Neuronal stem cell (in vitro differentiated cells): ENCODE results near the gene CAMK4.

Source experiments
- DNase-seq: peaks from one replicate; pipeline ENCODE4 v3.0.0-alpha.2; 2013; ENCODE audit warnings: low spot score
- H2AFZ ChIP-seq: one replicate; pipeline ENCODE4 v1.6.1; 2013; ENCODE audit warnings: mild to moderate bottlenecking, low read length, inconsistent platforms
- H2AK5ac ChIP-seq: 2 replicates; pipeline ENCODE4 v1.6.1; 2013; ENCODE audit warnings: low read depth, mild to moderate bottlenecking, inconsistent platforms, low read length, moderate library complexity, mixed read lengths
- H2BK120ac ChIP-seq: 2 replicates; pipeline ENCODE4 v1.6.1; 2013; ENCODE audit warnings: low read depth, mild to moderate bottlenecking, inconsistent platforms, low read length, moderate library complexity, mixed read lengths
- H2BK12ac ChIP-seq: one replicate; pipeline ENCODE4 v1.6.1; 2013; ENCODE audit warnings: low read length, inconsistent platforms
- H2BK15ac ChIP-seq: 2 replicates; pipeline ENCODE4 v1.6.1; 2013; ENCODE audit warnings: mild to moderate bottlenecking, low read length, inconsistent platforms, mixed read lengths
- H2BK5ac ChIP-seq: one replicate; pipeline ENCODE4 v1.6.1; 2013; ENCODE audit warnings: inconsistent platforms, mild to moderate bottlenecking, low read length, moderate library complexity
- H3K14ac ChIP-seq: one replicate; pipeline ENCODE4 v1.6.1; 2013; ENCODE audit warnings: low read length, inconsistent platforms
- H3K18ac ChIP-seq: 2 replicates; pipeline ENCODE4 v1.6.1; 2013; ENCODE audit warnings: low read length, inconsistent platforms
- H3K23ac ChIP-seq: 2 replicates; pipeline ENCODE4 v1.6.1; 2013; ENCODE audit warnings: low read depth, mild to moderate bottlenecking, mixed read lengths, low read length, inconsistent platforms; ENCODE audit not compliant: poor library complexity
- H3K27ac ChIP-seq: replicated peaks from 3 replicates; pipeline ENCODE4 v1.5.1; 2013; ENCODE audit warnings: low read length, inconsistent platforms
- H3K27me3 ChIP-seq, 3 experiments: 2 replicates each; pipeline ENCODE4 v1.6.1; 2013; ENCODE audit warnings: low read length in 3 of 3, mild to moderate bottlenecking in 2 of 3, inconsistent platforms in 1 of 3, low read depth in 1 of 3, mixed read lengths in 1 of 3, moderate library complexity in 1 of 3; ENCODE audit not compliant: control insufficient read depth in 3 of 3, insufficient read depth in 3 of 3
- H3K36me3 ChIP-seq, 2 donors: replicated peaks in 1 of 2; 2 replicates each; pipeline ENCODE4 v1.6.1; 2013; ENCODE audit warnings: low read length in 2 of 2; ENCODE audit not compliant: control insufficient read depth in 2 of 2, insufficient read depth in 2 of 2
- H3K4ac ChIP-seq: 2 replicates; pipeline ENCODE4 v1.6.1; 2013; ENCODE audit warnings: inconsistent platforms, mild to moderate bottlenecking, low read length, moderate library complexity
- H3K4me1 ChIP-seq, 2 donors: 1 replicate in 1 of 2; 2 replicates in 1 of 2; pipeline ENCODE4 v1.6.1; 2013; ENCODE audit warnings: low read length in 2 of 2, low read depth in 1 of 2; ENCODE audit not compliant: control insufficient read depth in 2 of 2, insufficient read depth in 1 of 2
- H3K4me2 ChIP-seq: one replicate; pipeline ENCODE4 v1.6.1; 2013; ENCODE audit warnings: mild to moderate bottlenecking, low read length, inconsistent platforms; ENCODE audit not compliant: insufficient read depth, poor library complexity, severe bottlenecking
- H3K4me3 ChIP-seq, 2 donors: 2 replicates each; pipeline ENCODE4 v1.5.1; 2013; ENCODE audit warnings: low read length in 2 of 2, mild to moderate bottlenecking in 2 of 2, inconsistent platforms in 1 of 2, moderate library complexity in 1 of 2
- H3K79me1 ChIP-seq: one replicate; pipeline ENCODE4 v1.6.1; 2013; ENCODE audit warnings: low read depth, mild to moderate bottlenecking, inconsistent platforms, low read length, moderate library complexity
- H3K9ac ChIP-seq: one replicate; pipeline ENCODE4 v1.6.1; 2013; ENCODE audit warnings: mild to moderate bottlenecking, low read depth, low read length, inconsistent platforms; ENCODE audit not compliant: poor library complexity
- H3K9me3 ChIP-seq, 2 donors: replicated peaks in 1 of 2; 2 replicates each; pipeline versions ENCODE3 to v1.6.1; 2013; ENCODE audit warnings: low read length in 2 of 2, mild to moderate bottlenecking in 2 of 2, inconsistent platforms in 1 of 2, low read depth in 1 of 2, mixed read lengths in 1 of 2, moderate library complexity in 1 of 2; ENCODE audit not compliant: control insufficient read depth in 2 of 2, insufficient read depth in 1 of 2
- H4K8ac ChIP-seq: one replicate; pipeline ENCODE4 v1.6.1; 2013; ENCODE audit warnings: low read depth, mild to moderate bottlenecking, inconsistent platforms, low read length, moderate library complexity
- H4K91ac ChIP-seq: one replicate; pipeline ENCODE4 v1.6.1; 2013; ENCODE audit warnings: low read length, low read depth, mild to moderate bottlenecking, inconsistent platforms; ENCODE audit not compliant: poor library complexity
- WGBS, 2 donors: extraction: QIAGEN DNeasy Blood & Tissue Kit; methylation state at CpG; one replicate each; pipeline ENCODE4 v1.1.7; 2013; ENCODE audit warnings: missing lambda C conversion rate in 2 of 2, mixed read lengths in 1 of 2; ENCODE audit not compliant: insufficient read length in 2 of 2, insufficient replicate concordance in 1 of 2; ENCODE audit errors: extremely low coverage in 2 of 2; 5-methylcytosine and 5-hydroxymethylcytosine counted together

Gene CAMK4

GRCh38 chr5:111398013-111398412 lies 173.8 kb downstream of the CAMK4 start:
- no peaks in the 10 kb centered on the region for H3K9me3 ChIP-seq
- H3K14ac ChIP-seq: no peak overlapping the region
- no peak overlapping the region for H2AK5ac ChIP-seq
- H2BK15ac ChIP-seq: no peak overlapping the region
- no peaks in the 10 kb centered on the region for H3K36me3 ChIP-seq
- no CpG with 5 or more reads among the region's 2 CpGs for WGBS, 2 donors
- H2BK120ac ChIP-seq: no peak overlapping the region
- no peak overlapping the region for H3K27ac ChIP-seq
- no peak overlapping the region for H3K4ac ChIP-seq
- no peak overlapping the region for H3K4me3 ChIP-seq
- H3K23ac ChIP-seq: no peak overlapping the region
- H3K79me1 ChIP-seq: no peaks in the 10 kb centered on the region
- no peak overlapping the region for H2BK5ac ChIP-seq
- no peak for DNase-seq
- H4K91ac ChIP-seq: no peak overlapping the region
- H4K8ac ChIP-seq: no peak overlapping the region
- no peaks in the 10 kb centered on the region for H3K4me1 ChIP-seq
- H2BK12ac ChIP-seq: no peak overlapping the region
- no peak overlapping the region for H2AFZ ChIP-seq
- no peak overlapping the region for H3K4me2 ChIP-seq
- H3K18ac ChIP-seq: no peak overlapping the region
- no peaks in the 10 kb centered on the region for H3K27me3 ChIP-seq
- H3K9ac ChIP-seq: no peak overlapping the region

GRCh38 chr5:111399113-111399512 lies 174.9 kb downstream of the CAMK4 start:
- WGBS, 2 donors: no CpG with 5 or more reads among the region's 2 CpGs
- Histone ChIP-seq H3K4ac (no peak overlapping the region), H2BK12ac (no peak overlapping the region), H3K79me1 (no peaks in the 10 kb centered on the region), H3K27me3 (no peaks in the 10 kb centered on the region), H3K27ac (no peak overlapping the region), H2AK5ac (no peak overlapping the region), H2BK5ac (no peak overlapping the region), H3K14ac (no peak overlapping the region), H2AFZ (no peak overlapping the region), H4K91ac (no peak overlapping the region), H3K18ac (no peak overlapping the region), H3K23ac (no peak overlapping the region), H2BK120ac (no peak overlapping the region), H3K36me3 (no peaks in the 10 kb centered on the region), H2BK15ac (no peak overlapping the region), H3K4me2 (no peak overlapping the region), H3K4me1 (no peaks in the 10 kb centered on the region), H4K8ac (no peak overlapping the region), H3K9me3 (no peaks in the 10 kb centered on the region), H3K9ac (no peak overlapping the region), H3K4me3 (no peak overlapping the region)
- DNase-seq: no peak

- no peak for DNase-seq
- Histone ChIP-seq H3K4me3 (no peak overlapping the region), H4K91ac (no peak overlapping the region), H3K79me1 (no peaks in the 10 kb centered on the region), H2BK120ac (no peak overlapping the region), H4K8ac (no peak overlapping the region), H3K27ac (no peak overlapping the region), H3K27me3 (no peaks in the 10 kb centered on the region), H3K9ac (no peak overlapping the region), H3K4me2 (no peak overlapping the region), H2BK5ac (no peak overlapping the region), H3K18ac (no peak overlapping the region), H2AFZ (no peak overlapping the region), H3K23ac (no peak overlapping the region), H2BK15ac (no peak overlapping the region), H3K36me3 (no peaks in the 10 kb centered on the region), H3K4ac (no peak overlapping the region), H3K9me3 (no peaks in the 10 kb centered on the region), H2BK12ac (no peak overlapping the region), H2AK5ac (no peak overlapping the region), H3K4me1 (no peaks in the 10 kb centered on the region), H3K14ac (no peak overlapping the region)
- WGBS, 2 donors: no CpG with 5 or more reads among the region's 2 CpGs
Observed at GRCh38 chr5:111401906-111402305, 177.7 kb downstream of the CAMK4 start.

DNA sequence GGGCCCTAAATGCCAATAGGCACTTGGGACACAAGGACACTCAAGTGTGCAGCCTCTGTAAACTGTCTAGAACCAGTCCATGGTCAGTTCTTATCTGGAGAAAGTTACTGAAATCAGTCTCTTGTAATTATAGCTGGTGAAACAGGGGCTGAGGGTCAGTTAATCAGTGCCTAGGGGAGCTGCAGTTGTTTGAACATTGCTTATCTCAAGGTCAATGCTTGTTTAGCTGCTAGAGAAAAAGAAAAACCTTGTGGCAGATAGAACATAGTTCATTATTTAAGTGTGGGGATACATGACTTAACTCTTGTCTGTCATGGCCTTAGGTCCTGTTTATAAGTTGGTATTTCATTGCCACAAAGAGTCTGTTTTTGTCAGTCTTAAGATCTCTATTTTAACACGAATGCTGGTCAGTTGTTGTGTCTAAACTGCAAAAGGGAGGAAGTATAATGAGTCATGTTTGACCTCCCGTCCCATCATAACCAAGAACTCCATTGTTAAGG lies 180.1 kb downstream of the CAMK4 start:
- no peaks in the 10 kb centered on the region for H3K9me3 ChIP-seq
- no CpG with 5 or more reads among the region's 2 CpGs for WGBS, 2 donors
- H2BK12ac ChIP-seq: no peak overlapping the region

More for the DNA sequence above, 180.1 kb downstream of the CAMK4 start:
- DNase-seq: no peak
- Histone ChIP-seq H3K27me3 (no peaks in the 10 kb centered on the region), H2BK120ac (no peak overlapping the region), H3K18ac (no peak overlapping the region), H3K4me2 (no peak overlapping the region), H2AFZ (no peak overlapping the region), H3K4me1 (no peaks in the 10 kb centered on the region), H2AK5ac (no peak overlapping the region), H3K4me3 (no peak overlapping the region), H2BK5ac (no peak overlapping the region), H3K27ac (no peak overlapping the region), H2BK15ac (no peak overlapping the region), H3K14ac (no peak overlapping the region), H3K23ac (no peak overlapping the region), H4K91ac (no peak overlapping the region), H3K9ac (no peak overlapping the region), H3K79me1 (no peaks in the 10 kb centered on the region), H3K36me3 (no peaks in the 10 kb centered on the region), H3K4ac (no peak overlapping the region), H4K8ac (no peak overlapping the region)
